ENCODE measurements around the gene PGPEP1.
"Not testable (repeated sequence)": the region's sequence is repeated elsewhere in the genome, so short reads cannot be mapped to it uniquely, and the experiment has no call there.

PGPEP1 gene

DNA sequence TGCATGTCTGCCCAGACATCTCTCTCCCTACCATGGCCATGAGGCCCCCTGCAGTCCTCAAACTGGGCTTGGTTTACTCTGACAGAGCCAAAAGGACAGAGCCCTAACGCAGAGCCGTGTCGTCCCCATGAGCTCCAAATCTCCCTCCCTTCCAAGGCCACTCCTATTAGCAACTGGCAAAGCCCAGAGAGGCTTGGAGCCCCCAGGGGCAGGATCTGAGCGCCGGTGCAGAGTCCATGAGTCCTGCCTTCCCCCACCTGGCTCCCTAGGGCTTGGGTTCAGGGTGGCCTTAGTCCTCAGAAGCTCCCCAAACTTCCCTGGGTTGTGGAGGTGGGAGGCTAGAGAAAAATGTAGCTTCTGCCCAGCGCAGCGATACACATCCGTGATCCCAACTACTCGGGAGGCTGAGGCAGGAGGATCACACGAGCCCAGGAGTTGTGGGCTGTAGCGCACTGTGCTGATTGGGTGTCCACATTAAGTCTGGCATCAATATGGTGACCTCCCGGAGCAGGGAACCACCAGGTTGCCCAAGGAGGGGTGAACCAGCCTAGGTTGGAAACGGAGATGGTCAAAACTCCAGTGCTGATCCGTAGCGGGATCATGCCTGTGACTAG, 7.4 kb upstream of the PGPEP1 start:
- DNase-seq (ENCODE audit: low read depth in 2 of 2), result no peak

DNA sequence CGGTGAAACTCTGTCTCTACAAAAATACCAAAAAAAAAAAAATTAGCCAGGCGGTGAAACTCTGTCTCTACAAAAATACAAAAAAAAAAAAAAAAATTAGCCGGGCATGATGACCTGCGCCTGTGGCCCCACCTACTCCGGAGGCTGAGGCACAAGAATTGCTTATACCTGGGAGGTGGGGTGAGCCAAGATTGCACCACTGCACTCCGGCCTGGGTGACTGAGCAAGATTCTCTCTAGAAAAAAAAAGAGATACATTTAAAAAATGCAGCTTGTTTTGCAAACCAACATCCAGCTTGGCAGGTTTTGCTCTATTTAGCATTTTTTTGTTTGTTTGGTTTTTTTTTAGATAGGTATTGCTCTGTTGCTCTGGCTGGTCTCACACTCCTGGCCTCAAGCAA, 6.7 kb upstream of the PGPEP1 start:
- no peak for DNase-seq (ENCODE audit: low read depth in 2 of 2)

DNA sequence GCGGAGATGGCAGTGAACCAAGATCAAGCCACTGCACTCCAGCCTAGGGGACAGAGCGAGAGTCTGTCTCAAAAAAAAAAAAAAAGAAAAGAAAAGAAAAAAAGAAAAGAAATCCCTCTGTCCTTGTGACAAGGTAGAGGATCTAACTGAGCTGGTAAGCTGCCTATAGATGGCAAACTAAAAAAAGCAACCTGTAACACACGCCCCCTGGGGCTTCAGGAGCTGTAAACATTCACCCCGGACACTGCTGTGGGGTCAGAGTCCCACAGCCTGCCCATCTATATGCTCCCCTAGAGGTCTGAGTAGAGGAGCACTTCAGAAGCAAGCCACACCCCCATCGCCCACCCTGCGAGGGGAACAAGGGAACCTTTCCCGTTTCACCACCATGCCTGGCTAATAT, 4.3 kb upstream of the PGPEP1 start:
- DNase-seq (ENCODE audit: low read depth in 2 of 2), result no peak

DNA sequence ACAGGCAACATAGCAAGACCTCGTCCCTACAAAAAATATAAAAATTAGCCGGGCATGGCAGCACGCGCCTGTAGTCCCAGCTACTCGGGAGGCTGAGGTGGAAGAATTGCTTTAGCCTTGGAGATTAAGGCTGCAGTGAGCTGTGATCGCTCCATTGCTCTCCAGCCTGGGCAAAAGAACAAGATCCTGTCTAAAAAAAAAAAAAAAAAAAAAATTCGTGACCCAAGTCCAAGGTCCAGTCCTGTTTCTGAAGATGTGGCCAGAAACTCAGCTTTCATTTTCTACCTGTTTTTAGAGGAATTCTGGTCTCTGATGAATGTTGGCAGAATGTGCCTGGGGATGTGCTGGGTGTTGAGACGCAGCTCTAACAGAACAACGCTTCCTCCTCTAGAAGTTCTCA, 1.9 kb upstream of the PGPEP1 start:
- no peak for DNase-seq (ENCODE audit: low read depth in 2 of 2)

DNA sequence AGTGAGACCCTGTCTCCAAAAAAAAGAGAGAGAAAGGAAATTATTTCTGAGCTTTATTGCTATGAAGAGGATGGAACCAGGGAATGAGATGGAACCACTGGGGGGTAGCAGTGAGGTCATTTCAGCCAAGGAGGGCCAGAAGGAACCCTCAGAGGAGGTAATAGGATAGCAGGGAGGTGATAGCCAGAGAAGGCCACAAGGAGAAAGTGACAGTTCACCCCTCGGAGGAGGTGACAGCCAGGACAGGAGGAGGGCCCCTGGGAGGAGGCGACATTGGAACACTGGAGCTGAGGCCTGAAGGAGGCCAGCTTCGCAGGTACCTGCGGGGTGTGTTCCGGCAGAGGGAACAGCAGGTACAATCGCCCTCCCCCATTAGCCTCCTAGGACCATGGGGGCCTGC, 675 bp upstream of the PGPEP1 start:
- DNase-seq (ENCODE audit: low read depth in 2 of 2), result no peak

DNA sequence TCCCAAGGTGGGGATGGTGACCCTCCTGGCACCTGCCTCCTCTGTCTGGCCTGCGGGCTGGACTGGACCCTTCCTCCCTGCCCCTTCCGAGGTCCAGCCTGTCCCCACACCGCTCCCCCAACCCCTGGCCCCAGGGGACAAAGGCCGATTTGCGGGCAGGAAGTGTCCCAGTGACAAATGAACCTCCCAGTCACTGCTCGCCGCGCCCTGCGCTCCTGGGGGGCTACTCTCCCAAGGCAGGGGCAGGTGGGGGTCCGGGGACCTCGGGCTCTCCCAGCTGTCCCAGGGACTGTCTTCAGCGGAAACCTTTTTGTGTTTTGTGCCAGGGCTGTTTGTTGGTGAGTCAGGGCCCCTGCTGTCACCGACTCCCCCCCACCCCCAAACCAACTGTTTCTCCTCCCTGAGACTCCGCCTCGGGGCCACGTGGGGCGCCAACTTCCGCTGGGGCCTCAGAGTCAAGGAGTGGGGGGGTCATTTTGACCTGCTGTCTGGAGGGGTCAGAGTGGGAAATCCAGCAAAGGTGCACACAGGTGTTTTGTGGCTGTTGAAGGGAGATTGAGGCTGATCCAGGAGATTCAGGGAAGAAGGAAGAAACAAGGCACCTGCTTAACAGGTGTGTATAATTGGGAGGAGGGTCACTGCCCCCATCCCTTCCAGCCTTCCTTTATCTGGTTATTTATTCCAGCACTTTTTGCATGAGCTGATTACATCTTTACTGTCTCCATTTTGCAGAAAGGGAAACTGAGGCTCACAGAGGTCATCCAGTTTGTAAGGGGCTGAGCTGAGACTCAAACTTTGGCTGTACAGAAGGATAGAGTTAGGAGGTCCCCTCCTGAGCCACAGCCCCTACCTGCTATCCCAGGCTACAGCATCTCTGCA, 831 bp downstream of the PGPEP1 start:
- DNase-seq (ENCODE audit: low read depth in 2 of 2), result peak; percentile 49 to 72

DNA sequence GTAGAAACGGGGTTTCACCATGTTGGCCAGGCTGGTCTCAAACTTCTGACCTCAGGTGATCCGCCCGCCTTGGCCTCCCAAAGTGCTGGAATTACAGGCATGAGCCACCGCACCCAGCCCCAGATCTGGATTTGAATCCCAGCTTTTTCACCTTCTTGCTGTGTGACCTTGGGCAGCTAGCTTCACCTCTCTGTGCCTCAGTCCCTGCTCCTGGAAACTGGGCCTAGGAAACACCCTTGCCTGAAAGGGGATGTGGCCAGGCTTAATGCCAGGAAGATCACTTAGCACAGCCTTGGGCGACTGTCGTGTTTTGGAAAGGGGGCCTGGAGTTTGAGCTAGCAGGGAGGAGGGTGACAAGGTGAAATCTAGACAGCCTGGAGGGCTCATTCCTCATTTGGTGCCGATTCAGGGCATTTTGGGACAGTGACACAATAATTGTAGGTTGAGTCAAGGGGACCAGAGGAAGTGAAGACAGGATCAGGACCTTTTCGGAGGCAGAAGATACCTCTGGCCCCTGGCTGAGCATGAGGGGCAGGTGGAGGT, 1.8 kb downstream of the PGPEP1 start:
- DNase-seq (ENCODE audit: low read depth in 2 of 2), result no peak

DNA sequence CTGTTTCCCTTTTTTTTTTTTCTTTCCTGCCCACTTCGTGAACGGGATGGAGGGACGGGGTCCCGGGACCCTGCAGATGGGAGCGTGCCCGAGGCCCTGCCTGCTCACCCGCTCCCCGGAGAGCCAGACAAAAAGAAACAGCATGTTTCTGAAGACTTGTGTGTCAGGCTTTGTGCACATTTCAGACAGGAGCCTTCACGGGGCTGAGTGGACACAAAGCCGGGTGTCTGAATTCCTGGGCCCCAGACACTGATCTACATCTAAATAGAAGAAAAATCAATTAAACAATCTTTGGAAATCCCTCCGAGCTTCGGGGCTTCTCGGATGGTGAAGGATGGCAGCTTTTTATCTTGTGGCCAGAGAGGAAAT, 4.2 kb downstream of the PGPEP1 start:
- DNase-seq (ENCODE audit: low read depth in 2 of 2), result no peak

DNA sequence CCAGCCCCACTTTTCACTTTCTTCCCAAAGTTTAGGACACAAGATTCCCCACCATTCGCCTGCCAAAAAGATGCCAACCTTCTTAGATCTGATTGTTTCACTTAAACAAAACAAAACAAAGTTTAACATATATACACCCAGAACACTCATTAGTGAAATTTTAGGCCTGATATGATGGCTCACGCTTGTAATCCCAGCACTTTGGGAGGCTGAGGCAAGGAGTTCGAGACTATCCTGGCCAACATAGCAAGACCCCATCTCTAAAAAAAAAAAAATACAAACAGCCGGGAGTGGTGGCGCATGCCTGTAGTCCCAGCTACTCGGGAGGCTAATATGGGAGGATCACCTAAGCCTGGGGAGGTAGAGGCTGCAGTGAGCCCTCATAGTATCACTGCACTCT, 4.9 kb downstream of the PGPEP1 start:
- no peak for DNase-seq (ENCODE audit: low read depth in 2 of 2)

DNA sequence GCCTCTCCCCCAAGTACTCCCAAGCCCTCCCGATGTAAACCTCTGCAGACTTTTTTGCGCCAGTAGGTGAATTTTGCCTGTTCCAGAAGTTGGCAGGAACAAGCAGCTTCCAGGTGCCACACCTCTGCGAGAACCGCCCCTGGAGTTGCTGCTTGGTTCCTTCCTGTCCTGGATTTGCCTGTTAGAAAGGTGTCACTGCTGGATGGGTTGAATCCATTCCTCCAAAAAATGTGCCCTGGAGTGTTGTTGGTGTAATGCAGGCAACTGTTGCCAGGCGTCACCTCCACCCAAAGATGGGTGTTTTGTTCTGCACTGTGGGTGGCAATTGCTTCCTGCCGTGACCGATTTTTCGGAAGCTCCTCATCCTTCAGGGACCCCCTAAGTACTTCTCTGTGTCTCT, 5.7 kb downstream of the PGPEP1 start:
- DNase-seq (ENCODE audit: low read depth in 2 of 2), result no peak

DNA sequence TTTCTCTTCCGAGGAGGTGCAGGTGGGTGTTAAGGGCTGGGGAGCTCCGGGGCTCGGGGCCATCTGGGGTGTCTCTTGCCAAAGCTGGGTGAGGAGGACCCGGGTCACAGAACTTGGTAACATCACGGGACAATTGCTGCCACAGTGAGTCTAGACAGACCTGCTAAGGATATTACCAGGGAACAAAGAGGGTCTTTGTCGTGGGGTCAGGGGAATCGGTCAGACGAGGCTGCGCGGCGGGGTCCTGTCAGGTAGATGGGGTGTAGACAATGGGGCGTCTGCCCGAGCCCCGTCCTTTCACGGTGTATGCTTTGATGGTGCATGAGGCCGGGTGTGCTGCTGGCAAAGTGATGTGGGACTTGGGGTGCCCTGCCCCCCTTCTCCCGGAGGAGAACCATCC, 7.8 kb downstream of the PGPEP1 start:
- no peak for DNase-seq (ENCODE audit: low read depth in 2 of 2)

DNA sequence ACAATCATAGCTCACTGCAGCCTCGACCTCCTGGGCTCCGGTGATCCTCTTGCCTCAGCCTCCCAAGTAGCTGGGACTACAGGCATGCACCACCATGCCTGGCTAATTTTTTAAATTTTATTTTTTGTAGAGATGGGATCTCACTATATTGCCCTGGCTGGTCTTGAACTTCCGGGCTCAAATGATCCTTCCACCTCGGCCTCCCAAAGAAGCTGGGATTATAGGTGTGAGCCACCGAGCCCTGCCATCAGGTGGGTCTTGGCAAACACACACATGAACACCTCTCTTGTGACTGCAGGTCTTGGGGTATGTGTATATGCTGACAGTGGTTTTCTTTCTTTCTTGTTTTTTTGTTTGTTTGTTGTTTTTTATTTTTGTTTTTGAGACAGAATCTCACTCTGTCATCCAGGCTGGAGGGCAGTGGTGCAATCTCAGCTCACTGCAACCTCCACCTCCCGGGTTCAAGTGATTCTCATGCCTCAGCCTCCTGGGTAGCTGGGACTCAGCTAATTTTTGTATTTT, 8.5 kb downstream of the PGPEP1 start:
- not testable (repeated sequence) for DNase-seq (ENCODE audit: low read depth in 2 of 2)

DNA sequence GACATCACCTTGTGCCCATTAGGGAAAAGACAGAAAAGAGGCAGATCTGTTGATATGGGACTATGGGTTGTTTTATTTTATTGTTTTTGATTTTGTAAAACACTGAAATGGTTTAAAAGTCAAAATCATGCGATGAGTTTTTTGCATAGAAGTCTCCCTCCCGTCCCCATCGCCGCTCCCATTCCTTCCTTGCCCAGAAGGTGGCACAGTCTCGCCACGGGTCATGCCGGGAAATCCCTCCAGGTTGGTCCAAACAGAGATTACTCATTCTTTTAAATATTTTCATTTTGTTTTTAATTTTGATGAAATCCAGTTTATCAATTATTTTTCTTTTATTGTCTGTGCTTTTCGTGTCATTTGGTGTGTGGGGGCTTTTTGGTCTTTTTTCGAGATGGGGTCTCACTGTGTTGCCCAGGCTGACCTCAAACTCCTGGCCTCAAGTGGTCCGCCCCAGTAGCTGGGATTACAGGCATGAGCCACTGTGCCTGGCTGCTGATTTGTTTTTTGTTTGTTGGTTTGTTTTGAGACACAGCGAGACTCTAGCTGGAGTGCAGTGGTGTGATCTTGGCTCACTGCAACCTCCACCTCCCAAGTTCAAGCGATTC, 9.2 kb downstream of the PGPEP1 start:
- DNase-seq (ENCODE audit: low read depth in 2 of 2), result peak in 1 of 2 donors; percentile 20

DNA sequence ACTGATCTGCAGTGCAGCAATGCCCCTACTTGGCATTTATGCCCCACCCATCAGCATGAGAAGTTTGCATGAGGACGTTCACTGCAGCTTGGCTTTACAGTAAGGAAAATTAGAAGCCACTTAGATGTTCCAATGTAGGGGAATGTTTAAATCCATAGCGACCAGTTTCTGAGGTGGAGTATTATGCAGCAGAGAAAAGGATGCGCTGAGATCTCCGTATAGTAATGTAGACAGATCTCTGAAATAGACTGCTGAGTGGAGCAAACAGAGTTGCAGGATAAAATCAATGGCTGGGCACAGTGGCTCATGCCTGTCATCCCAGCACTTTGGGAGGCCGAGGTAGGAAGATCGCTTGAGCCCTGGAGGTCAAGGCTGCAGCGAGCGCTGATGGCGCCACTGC, 10.1 kb downstream of the PGPEP1 start:
- DNase-seq (ENCODE audit: low read depth in 2 of 2), result no peak

DNA sequence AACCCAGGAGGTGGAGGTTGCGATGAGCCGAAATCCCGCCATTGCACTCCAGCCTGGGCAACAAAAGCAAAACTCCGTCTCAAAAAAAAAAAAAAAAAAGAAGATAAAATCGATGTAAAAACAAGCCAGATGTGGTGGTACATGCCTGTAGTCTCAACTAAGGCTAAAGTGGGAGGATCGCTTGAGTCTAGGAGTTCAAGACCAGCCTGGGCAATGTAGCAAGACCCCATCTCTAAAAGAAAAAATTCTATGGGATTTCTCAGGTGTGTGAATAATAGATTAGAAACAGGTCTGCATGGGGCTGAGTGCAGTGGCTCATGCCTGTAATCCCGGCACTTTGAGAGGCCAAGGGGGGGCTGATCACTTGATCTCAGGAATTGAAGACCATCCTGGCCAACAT, 11.1 kb downstream of the PGPEP1 start:
- DNase-seq (ENCODE audit: low read depth in 2 of 2), result no peak

DNA sequence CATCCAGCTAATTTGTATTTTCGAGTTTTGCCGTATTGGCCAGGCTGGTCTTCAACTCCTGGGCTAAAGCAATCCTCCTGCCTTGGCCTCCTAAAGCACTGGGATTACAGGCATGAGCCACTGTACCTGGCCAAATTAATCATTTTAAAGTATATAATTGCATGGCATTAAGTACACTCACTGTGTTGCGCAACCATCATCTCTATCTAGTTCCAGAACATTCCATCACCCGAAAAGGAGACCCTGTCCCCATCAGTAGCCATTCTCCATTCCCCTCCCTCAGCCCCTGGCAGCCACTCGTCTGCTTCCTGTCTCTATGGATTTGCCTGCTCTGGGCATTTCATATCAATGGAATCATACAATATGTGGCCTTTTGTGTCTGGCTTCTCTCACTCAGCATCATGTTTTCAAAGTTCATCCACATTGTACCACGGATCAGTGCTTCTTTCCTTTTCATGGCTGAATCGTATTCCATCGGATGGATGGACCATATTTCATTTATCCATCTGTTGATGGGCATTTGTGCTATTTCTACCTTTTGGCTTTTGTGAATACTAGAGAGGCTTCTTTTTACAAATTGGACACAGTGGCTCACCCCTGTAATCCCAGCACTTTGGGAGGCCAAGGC, 13.1 kb downstream of the PGPEP1 start:
- DNase-seq (ENCODE audit: low read depth in 2 of 2), result no peak

DNA sequence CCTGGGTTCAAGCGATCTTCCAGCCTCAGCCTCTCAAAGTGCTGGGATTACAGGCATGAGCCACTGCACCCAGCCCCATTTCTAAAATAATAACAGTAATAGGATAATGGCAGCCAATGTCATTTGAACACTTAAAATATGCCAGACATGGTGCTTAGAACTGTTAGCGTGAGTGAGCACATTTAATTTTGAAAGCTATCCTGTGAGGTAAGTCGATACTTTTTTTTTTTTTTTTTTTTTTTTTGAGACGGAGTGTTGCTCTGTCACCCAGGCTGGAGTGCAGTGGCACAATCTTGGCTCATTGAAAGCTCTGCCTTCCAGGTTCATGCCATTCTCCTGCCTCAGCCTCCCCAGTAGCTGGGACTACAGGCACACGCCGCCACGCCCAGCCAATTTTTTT, 14.3 kb downstream of the PGPEP1 start:
- DNase-seq (ENCODE audit: low read depth in 2 of 2), result not testable (repeated sequence)

DNA sequence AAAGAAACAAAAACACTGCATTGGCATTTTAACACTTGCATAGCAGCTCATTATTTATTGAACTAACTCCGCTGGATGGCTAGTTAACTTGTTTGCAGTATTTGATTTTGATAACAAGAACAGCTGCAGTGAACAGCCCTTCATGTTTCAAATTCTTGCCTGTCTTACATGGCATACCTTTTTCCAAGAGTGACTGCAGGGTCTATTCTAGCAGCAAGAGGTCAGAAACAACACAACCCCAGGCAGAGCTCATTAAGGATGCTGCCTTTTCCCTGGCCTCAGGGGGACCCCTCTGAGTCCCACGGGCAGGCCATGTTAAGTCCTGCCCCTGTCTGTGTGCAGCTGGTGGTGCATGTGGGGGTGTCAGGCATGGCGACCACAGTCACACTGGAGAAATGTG, 16.6 kb downstream of the PGPEP1 start:
- no peak for DNase-seq (ENCODE audit: low read depth in 2 of 2)

DNA sequence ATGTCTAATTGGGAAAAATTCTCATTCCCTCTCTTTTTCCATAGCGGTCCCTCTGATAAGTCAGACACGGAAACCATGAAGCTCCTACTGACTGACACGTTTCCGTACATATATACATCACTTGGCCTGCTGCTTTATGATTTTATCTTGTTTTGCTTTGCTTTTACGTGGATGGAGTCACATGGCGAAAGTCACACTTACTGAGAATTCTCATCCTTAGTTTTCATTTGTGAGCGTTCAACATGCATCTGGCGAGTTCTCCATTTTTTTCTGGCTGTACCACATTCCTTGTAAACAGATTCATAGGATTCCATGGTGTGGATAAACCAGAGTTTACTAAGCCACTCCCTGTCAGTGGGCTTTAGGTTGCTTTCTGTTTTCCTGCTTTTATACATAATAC, 21.2 kb downstream of the PGPEP1 start:
- DNase-seq (ENCODE audit: low read depth in 2 of 2), result no peak

DNA sequence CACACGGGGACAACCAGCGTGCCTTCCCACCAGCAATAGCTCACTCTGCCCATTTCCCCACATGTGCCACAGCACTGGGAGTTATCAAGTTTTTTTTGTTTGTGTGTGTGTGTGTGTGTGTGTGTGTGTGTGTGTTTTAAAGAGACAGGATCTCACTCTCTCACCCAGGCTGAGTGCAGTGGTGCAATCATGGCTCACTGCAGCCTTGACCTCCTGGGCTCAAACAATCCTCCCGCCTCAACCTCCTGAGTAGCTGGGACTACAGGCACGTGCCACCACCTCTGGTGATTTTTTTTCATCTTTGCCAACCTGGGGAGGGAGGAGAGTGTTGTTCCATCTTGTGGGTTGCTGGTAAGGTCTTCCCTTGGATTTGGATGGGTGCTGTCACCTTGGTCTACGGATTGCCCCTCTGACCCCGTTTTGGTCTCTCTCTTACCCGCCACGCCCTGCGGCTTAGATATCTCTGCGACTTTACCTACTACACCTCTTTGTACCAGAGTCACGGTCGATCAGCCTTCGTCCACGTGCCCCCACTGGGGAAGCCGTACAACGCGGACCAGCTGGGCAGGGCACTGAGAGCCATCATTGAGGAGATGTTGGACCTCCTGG, 22.6 kb downstream of the PGPEP1 start:
- DNase-seq (ENCODE audit: low read depth in 2 of 2), result no peak

DNA sequence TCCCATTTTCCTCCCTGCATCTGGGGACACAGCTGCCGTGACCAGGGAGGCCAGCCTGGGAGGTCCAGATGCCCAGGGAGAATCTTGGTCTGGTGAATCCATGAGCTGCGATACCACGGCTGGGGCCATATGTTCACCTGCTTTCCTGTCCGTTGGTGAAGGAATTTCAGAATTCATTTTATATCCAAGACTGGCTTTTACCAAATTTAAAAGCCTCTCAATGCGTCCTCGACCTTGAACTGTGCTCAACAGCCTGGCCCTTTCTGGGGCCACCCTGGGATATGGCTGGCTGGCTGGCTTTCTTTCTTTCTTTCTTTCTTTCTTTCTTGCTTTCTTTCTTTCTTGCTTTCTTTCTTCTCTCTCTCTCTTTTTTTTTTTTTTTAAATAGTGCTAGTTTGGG, 23.4 kb downstream of the PGPEP1 start:
- no peak for DNase-seq (ENCODE audit: low read depth in 2 of 2)

Measured in stimulated activated CD4-positive, alpha-beta T cell treated with anti-CD3 and anti-CD28 coated beads, Interleukin-15, amount 100 ng/mL, for 48 hours (primary cell).